Nucleus accumbens (tissue), 56 donors: ENCODE results near the gene FITM1.

Experiments used
- DNase-seq, 56 donors: peaks; one replicate each; lab custom pipeline; 2025; lab: John Stamatoyannopoulos, UW

The FITM1 gene

GRCh38 chr14:24155100-24155499 lies 24.6 kb downstream of the FITM1 start:
- no peak for DNase-seq

GRCh38 chr14:24156840-24157239 lies 26.4 kb downstream of the FITM1 start:
- no peak for DNase-seq

- no peak for DNase-seq
Observed at GRCh38 chr14:24157331-24157730, 26.9 kb downstream of the FITM1 start.

GRCh38 chr14:24159777-24160498 lies 29.5 kb downstream of the FITM1 start:
- DNase-seq, result no peak

GRCh38 chr14:24160499-24160849 lies 30.0 kb downstream of the FITM1 start:
- no peak for DNase-seq

GRCh38 chr14:24160850-24161804 lies 30.7 kb downstream of the FITM1 start, which contains the start of gene IRF9:
Gene IRF9 (plus strand): TSS chr14:24161265. CDS start chr14:24162145, 880 bp downstream.
- peak; percentile 61 to 98 (median 92) for DNase-seq

- peak in 6 of 56 donors; percentile 5 to 25 (median 12) for DNase-seq
Observed at GRCh38 chr14:24162093-24162492, 31.6 kb downstream of the FITM1 start.

GRCh38 chr14:24164518-24164991 lies 34.1 kb downstream of the FITM1 start:
- DNase-seq, result no peak

GRCh38 chr14:24165785-24166184 lies 35.3 kb downstream of the FITM1 start:
- no peak for DNase-seq

GRCh38 chr14:24167469-24168114 lies 37.1 kb downstream of the FITM1 start:
- no peak for DNase-seq

GRCh38 chr14:24171422-24172260 lies 41.2 kb downstream of the FITM1 start, which contains the start of gene REC8:
Gene REC8 (plus strand): TSS chr14:24172080. CDS start chr14:24172553, 473 bp downstream.
- peak; percentile 51 to 98 (median 90) for DNase-seq

GRCh38 chr14:24172261-24172860 lies 41.9 kb downstream of the FITM1 start:
- peak in 6 of 56 donors; percentile 10 to 33 (median 24) for DNase-seq

GRCh38 chr14:24172871-24173281 lies 42.4 kb downstream of the FITM1 start:
- peak in 3 of 56 donors; percentile 9 to 13 (median 13) for DNase-seq

- no peak for DNase-seq
Observed at GRCh38 chr14:24176599-24176998, 46.1 kb downstream of the FITM1 start.

GRCh38 chr14:24177041-24177825 lies 46.8 kb downstream of the FITM1 start:
- DNase-seq, result no peak

- no peak for DNase-seq
Observed at GRCh38 chr14:24177891-24178290, 47.4 kb downstream of the FITM1 start.

- no peak for DNase-seq
Observed at GRCh38 chr14:24178399-24179178, 48.1 kb downstream of the FITM1 start.
